Chondrocyte (in vitro differentiated cells): Measurements from ENCODE around the gene EPOP. TPM values are rescaled to one million over a fixed set of nuclear protein-coding genes. Genes with fewer than 3 reads are reported as not detected.
"Not testable (repeated sequence)": the region's sequence is repeated elsewhere in the genome, so short reads cannot be mapped to it uniquely, and the experiment has no call there.

Experiments used
- DNase-seq: peaks from one replicate; pipeline ENCODE4 v3.0.0; 2021; ENCODE audit warnings: mixed read lengths, low spot score
- H3K27ac Mint-ChIP-seq: one replicate; pipeline ENCODE4 v1.8.0; 2021; ENCODE audit warnings: mild to moderate bottlenecking, moderate library complexity, mixed read lengths; ENCODE audit not compliant: unreplicated experiment
- H3K27me3 Mint-ChIP-seq: 2 replicates; pipeline ENCODE4 v1.8.0; 2021; ENCODE audit warnings: low read depth, mixed read lengths
- H3K36me3 Mint-ChIP-seq: 2 replicates; pipeline ENCODE4 v1.8.0; 2021; ENCODE audit warnings: low read depth, mixed read lengths
- H3K4me1 Mint-ChIP-seq: 2 replicates; pipeline ENCODE4 v1.8.0; 2021; ENCODE audit warnings: low read depth, mild to moderate bottlenecking, mixed read lengths
- H3K4me3 Mint-ChIP-seq: one replicate; pipeline ENCODE4 v1.8.0; 2021; ENCODE audit warnings: mild to moderate bottlenecking, moderate library complexity, mixed read lengths; ENCODE audit not compliant: unreplicated experiment
- H3K9me3 Mint-ChIP-seq: 2 replicates; pipeline ENCODE4 v1.8.0; 2021; ENCODE audit warnings: low read depth, mixed read lengths
- microRNA-seq: library from miRNA; unstranded; fragments of <30 nt; microRNA quantifications from one replicate; pipeline ENCODE4 v1.2.0, GENCODE V29; 2020; ENCODE audit warnings: borderline number of aligned reads
- total RNA-seq: library from RNA; stranded (reverse); gene quantifications from 3 replicates; pipeline ENCODE4 v1.2.1, GENCODE V29; 2021
- TF ChIP-seq, protein P1 (sequence below): fragments of 200-600 bp; sonication (generic); IDR thresholded peaks from 2 replicates; pipeline ENCODE4 v1.5.0; 2021; ENCODE audit warnings: antibody characterized with exemption, mild to moderate bottlenecking, moderate library complexity

EPOP gene
- total RNA-seq, 1 donor from 2014 or later: 2.8 TPM

DNA sequence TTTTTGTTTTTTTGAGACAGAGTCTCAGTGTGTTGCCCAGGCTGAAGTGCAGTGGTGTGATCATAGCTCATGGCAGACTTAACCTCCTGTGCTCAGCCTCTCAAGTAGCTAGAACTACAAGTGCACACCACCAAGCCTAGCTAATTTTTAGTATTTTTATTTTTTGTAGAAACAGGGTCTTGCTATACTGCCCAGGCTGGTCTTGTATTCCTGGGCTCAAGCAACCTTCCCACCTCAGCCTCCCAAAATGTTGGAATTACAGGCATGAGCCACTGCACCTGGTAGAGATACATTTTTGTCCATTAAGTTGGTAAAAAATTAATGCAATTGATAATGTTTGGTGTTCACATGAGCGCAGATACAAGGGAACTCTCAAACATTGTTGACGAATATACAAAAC is 46.8 kb downstream of the EPOP start:
- no peaks in the 10 kb centered on the region for H3K9me3 Mint-ChIP-seq
- H3K27me3 Mint-ChIP-seq: peaks cover 18% of the 10 kb centered on the region
- H3K4me3 Mint-ChIP-seq: no peak overlapping the region
- no peaks in the 10 kb centered on the region for H3K36me3 Mint-ChIP-seq
- TF ChIP-seq, protein P1, sequence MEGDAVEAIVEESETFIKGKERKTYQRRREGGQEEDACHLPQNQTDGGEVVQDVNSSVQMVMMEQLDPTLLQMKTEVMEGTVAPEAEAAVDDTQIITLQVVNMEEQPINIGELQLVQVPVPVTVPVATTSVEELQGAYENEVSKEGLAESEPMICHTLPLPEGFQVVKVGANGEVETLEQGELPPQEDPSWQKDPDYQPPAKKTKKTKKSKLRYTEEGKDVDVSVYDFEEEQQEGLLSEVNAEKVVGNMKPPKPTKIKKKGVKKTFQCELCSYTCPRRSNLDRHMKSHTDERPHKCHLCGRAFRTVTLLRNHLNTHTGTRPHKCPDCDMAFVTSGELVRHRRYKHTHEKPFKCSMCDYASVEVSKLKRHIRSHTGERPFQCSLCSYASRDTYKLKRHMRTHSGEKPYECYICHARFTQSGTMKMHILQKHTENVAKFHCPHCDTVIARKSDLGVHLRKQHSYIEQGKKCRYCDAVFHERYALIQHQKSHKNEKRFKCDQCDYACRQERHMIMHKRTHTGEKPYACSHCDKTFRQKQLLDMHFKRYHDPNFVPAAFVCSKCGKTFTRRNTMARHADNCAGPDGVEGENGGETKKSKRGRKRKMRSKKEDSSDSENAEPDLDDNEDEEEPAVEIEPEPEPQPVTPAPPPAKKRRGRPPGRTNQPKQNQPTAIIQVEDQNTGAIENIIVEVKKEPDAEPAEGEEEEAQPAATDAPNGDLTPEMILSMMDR: no peak
- DNase-seq: no peak
- H3K4me1 Mint-ChIP-seq: no peaks in the 10 kb centered on the region
- H3K27ac Mint-ChIP-seq: no peak overlapping the region

- H3K9me3 Mint-ChIP-seq, H3K4me3 Mint-ChIP-seq, H3K27ac Mint-ChIP-seq, H3K4me1 Mint-ChIP-seq, H3K36me3 Mint-ChIP-seq, DNase-seq: not testable (repeated sequence)
- peaks cover 30% of the 10 kb centered on the region for H3K27me3 Mint-ChIP-seq
These were observed 48.0 kb downstream of the EPOP start for GRCh38 chr17:38626606-38627226.

DNA sequence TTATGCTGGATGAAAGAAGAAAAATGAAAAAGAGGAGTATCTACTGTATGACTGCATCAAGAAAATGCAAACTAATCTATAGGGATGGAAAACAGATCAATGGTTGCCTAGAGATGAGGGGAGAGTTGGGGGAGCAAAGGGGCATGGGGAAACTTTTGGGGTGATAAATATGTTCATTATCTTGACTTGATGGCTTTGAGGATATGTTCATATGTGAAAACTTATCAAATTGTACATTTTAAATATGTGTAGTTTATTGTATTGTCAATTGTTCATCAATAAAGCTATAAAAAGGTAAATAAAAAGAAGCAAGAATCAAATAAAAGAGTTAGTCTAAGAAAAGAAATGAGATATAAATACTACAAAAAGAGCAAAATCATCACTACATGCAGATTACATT is 49.3 kb downstream of the EPOP start:
- no peak for DNase-seq
- no peak overlapping the region for H3K4me3 Mint-ChIP-seq
- no peaks in the 10 kb centered on the region for H3K9me3 Mint-ChIP-seq
- TF ChIP-seq, protein P1: no peak
- peaks cover 42% of the 10 kb centered on the region for H3K27me3 Mint-ChIP-seq
- no peak overlapping the region for H3K27ac Mint-ChIP-seq
- H3K4me1 Mint-ChIP-seq: no peaks in the 10 kb centered on the region
- no peaks in the 10 kb centered on the region for H3K36me3 Mint-ChIP-seq

- not testable (repeated sequence) for H3K27ac Mint-ChIP-seq, H3K4me1 Mint-ChIP-seq, H3K9me3 Mint-ChIP-seq, H3K4me3 Mint-ChIP-seq, H3K36me3 Mint-ChIP-seq
- H3K27me3 Mint-ChIP-seq: peaks cover 47% of the 10 kb centered on the region
- DNase-seq: peak; percentile 14
These were observed 49.9 kb downstream of the EPOP start for GRCh38 chr17:38624782-38625355.

Small RNA genes lying within 50 kb of the gene (microRNA-seq; reads per million reads assigned to microRNA genes)
- gene MIR4726 (not detected), gene MIR4734 (not detected)

Other genes starting within 250 kb of the EPOP start
- gene ARHGAP23, start 246.5 kb downstream of the EPOP start, total RNA-seq: 109 to 165 TPM (median 157 TPM) in 3 replicates
- gene SRCIN1, start 69.0 kb downstream of the EPOP start, total RNA-seq: 0.30 to 0.51 TPM in 2 of 3 replicates, not detected in the other
- 44.9 to 64.2 TPM (median 50.0 TPM) in 3 replicates for gene MLLT6, start 30.3 kb upstream of the EPOP start, total RNA-seq
- gene CISD3, start 55.4 kb upstream of the EPOP start, total RNA-seq: 17.2 to 18.4 TPM (median 17.9 TPM) in 3 replicates
- gene PCGF2, start 73.4 kb upstream of the EPOP start, total RNA-seq: 50.7 to 56.1 TPM (median 55.2 TPM) in 3 replicates
- gene PSMB3, start 77.8 kb upstream of the EPOP start, total RNA-seq: 118 to 156 TPM (median 120 TPM) in 3 replicates
- 55.5 to 66.8 TPM (median 58.7 TPM) in 3 replicates for gene PIP4K2B, start 124.6 kb upstream of the EPOP start, total RNA-seq
- gene CWC25, start 150.4 kb upstream of the EPOP start, total RNA-seq: 8.3 to 13.5 TPM (median 11.8 TPM) in 3 replicates
- gene RPL23, start 178.8 kb upstream of the EPOP start, total RNA-seq: 916 to 959 TPM (median 937 TPM) in 3 replicates
- gene LASP1, start 195.1 kb upstream of the EPOP start, total RNA-seq: 444 to 599 TPM (median 593 TPM) in 3 replicates